GM18502 (cell line): ENCODE results near the gene CIBAR2.
"Not testable (repeated sequence)": the region's sequence is repeated elsewhere in the genome, so short reads cannot be mapped to it uniquely, and the experiment has no call there.

Experiments used
- ATAC-seq: cut with Tn5 transposase; IDR thresholded peaks from one replicate; pipeline ENCODE4 v1.9.1; 2021; ENCODE audit warnings: mild to moderate bottlenecking; ENCODE audit not compliant: unreplicated experiment, poor library complexity

Gene CIBAR2

GRCh38 chr16:85129876-85130704 lies 17.8 kb upstream of the CIBAR2 start:
- ATAC-seq, result no peak

GRCh38 chr16:85128079-85128837 lies 16.0 kb upstream of the CIBAR2 start:
- no peak for ATAC-seq

DNA sequence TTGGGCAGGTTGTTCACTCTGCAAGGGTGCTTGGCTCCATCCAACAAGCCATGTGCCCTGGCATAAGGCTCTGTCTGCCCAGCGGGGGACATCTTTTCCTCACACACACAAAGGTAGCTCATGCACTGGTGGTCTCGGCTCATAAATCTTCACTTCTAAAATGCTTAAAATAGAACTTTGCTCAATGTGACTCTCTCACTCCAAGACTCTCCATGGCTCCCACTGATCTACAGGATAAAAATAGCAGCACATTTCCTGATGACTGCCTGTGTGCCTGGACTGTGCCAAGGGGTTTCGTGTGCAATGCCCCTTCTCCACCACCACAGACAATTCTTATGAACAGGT lies 15.1 kb upstream of the CIBAR2 start:
- ATAC-seq, result no peak

DNA sequence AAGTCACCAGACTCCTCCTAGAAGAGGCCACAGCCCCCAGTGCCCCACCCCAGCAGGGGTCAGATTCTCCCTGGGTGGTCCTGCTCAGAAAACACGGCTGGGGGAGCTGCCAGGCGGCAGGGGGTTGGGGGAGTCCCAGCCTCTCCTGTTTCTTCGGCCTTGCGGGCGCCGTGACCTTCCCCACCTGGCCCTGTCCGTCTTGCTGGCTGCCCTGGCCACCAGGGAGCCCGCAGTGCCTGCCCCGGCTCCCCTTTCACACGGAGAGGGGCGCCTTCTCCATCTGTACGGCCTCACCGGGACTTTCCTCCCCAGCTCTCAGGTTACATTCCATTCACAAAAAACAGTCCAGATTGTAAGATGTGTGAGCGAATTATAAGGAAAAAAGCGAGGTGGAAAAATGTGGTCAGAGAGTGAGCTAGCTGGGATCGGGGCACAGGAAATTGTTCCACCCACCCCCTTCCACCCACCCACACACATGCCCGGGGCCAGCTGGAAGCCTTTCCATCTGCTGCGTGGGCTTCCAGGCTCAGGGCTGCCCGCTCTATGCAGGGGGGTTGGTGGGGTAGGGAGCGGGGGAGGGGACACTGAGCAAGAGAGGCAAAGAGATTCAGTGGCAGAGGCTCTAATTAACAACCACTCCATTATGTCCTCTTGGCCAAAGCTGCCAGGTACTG lies 14.6 kb upstream of the CIBAR2 start:
- ATAC-seq, result no peak

DNA sequence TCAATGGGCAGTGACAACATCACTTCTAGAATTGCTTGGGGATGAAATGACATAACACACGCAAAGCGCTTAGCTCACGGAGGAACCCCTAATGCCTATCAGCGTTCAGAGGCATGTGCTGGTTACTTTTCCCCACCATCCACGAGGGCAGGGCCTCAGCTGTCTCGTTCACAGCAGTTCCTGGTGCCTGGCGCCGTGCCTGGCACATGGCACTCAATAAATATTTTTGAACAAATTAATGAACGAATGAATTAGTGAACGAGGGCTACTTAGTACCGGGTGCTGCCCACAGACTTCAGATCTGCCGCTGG lies 14.1 kb upstream of the CIBAR2 start:
- ATAC-seq, result no peak

DNA sequence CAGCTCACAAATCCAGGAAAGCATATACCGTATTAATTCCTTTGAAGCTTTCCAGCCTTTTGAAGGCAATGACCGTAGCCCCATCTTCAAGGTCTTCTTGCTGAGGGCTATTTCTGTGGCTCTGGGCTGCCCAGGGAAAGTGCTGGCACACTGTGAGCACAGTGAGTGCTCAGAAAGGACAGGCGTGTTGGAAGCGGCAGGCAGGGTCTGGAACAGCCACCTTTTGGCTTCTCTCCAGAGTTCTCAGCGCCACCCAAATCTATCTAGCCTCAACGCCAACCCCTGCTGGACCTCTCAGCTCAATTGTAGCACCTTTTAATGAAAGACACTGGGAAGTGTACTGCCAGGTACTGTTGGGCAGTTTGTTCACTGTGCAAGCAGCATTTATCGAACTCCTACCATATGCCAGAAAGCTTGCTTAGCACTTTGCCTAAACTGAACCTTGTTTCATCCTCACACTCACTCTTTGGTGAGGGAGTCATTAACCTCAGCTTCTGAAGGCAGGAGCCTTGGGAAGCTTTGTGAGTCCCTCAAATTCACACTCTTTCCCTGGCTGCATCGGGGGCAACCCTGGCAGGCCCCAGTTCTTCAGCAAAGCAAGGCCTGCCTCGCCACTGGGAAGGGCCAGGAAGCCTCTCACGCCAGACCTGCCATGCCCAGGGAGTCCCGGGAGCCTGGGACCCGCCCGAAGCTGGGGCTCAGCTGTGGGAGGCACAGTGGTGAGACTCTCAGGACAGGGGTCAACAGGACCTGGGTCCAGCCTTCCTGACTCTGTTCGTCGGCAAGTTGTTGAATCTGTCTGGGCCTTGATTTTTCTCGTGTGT lies 13.5 kb upstream of the CIBAR2 start:
- no peak for ATAC-seq

DNA sequence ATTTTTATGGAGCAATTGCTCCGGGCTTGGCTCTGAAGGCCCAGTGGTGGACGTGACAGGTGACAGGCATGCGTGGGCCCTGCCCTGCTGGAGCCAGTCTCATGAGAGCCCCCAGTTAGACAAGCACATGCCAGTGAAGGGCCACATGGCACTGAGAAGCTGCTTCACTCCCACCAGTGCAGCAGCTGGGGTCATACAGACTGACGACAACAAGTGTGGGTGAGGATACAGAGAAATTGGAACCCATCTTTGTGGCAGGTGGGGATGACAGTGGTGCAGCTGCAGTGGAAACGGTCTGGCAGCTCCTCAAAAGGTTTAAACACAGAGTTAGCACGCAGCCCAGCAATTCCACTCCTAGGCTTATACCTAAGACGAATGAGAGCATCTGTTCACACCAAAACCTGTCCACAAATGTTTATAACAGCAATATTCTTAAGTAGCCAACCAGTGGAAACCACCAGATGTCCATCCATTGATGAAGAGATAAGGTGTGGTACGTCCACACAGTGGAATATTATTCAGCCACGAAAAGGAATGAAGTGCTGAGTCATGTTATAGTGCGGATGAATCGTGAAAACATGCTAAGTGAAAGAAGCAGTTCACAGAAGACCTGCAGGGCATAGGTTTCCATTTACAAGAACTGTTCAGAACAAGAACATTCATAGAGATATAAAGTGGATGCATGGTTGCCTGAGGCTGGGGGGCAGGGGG lies 12.5 kb upstream of the CIBAR2 start:
- ATAC-seq, result no peak

DNA sequence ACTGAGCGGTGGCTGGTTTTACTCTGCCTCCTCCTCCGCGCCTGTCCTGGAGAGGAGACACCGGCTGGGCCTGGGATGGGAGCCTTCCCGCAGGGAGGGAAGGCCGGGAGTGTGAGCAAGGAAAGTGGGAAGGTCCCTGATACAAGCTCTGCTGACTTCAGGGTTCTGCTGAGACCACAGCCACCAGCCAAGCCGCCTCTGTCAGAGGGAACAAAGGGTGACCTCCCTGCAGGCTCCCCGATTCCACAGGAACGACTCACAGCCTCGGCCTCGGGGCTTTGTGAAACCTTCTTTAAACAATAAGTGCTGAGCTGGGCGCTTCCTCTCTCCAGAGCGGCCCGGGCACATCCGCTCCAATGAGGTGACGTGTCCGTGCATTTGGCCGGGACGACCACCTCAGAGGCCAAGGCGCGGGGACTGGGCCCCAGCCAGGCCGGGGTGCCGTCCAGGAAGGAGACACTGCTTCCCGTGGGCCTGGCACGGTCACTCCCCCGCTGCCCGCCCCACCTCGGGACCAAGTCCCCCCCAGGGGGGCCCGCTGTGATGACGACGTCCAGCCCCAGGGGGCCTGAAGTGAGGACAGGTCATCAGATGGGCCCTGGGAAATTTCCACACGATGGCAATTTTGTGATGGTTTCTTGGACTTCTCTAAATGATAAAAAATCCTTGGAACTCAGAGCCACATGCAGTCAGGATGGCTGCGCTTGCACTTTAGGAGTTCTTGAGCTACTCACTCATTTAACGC lies 11.8 kb upstream of the CIBAR2 start:
- ATAC-seq, result no peak

- ATAC-seq, result not testable (repeated sequence)
Observed at GRCh38 chr16:85123441-85123840, 11.2 kb upstream of the CIBAR2 start.

DNA sequence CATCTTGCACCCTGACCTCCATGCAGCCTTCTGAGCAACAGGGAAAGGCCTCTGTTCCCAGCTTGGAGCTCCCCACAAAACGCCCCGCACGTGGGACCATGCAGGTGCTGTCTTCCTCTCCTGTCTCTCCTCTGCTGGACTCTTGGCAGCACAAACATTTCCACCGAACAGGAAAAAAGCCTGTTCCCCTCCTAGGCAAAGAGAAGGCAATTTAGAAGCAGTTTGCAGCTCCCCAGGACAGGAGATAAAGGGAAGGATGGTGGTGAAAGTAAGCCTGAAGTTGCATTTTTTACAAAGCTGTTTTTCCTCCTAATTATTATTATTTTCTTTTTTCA lies 7.7 kb upstream of the CIBAR2 start:
- ATAC-seq, result no peak

DNA sequence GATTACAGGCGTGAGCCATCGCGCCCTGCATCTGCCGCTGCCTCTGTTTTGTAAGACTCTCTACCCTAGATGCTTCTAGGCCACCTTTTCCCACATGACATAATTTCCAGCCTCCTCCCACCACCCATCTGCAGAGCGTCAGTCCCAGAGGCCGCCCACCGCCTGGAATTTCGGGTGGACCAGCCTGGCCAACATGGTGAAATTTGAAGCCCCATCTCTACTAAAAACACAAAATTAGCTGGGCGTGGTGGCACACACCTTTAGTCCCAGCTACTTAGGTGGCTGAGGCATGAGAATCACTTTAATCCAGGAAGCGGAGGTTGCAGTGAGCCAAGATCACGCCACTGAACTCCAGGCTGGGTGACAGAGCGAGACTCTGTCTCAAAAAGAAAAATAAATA lies 5.1 kb upstream of the CIBAR2 start:
- ATAC-seq, result no peak

GRCh38 chr16:85114909-85115567 lies 2.8 kb upstream of the CIBAR2 start:
- ATAC-seq, result no peak

DNA sequence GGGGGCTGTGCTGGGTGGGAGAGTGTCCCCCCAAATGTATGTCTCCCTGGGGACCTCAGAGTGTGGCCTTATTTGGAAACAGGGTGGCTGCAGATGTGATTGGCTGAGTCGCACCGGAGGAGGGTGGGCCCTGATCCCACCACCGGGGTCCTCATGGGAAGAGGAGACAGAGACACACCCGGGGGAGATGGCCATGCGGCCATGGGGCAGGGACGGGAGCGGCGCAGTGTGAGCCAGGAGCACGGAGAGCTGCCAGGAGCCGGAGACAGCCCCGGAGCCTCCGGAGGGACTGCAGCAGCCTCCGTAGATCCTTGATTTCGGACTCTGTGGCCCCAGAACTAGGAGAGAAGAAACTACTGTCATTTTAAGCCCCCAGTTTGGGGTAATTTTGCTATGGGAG lies 1.6 kb upstream of the CIBAR2 start:
- ATAC-seq, result no peak

- ATAC-seq, result no peak
Observed at GRCh38 chr16:85113168-85113733, 979 bp upstream of the CIBAR2 start.

DNA sequence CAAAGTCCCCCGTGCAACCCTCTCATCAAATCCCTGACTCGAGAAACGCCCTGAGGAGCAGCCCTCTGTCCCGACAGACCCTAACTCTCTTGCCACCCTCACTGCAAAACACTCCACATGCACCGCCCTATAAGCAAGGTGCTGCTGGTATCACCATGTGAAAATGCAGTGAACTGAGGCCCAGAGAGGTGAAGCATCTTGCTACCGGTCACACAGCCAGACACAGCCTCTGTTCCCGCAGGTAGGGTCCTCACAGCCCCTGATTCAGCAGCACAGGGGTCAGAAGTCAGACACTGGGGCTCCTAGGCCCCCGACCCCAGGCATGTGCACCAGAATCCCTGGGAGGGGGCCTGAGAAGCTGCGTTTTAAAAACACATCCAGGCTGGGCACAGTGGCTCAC lies 1.1 kb downstream of the CIBAR2 start:
- no peak for ATAC-seq

GRCh38 chr16:85110105-85110504 lies 2.2 kb downstream of the CIBAR2 start:
- ATAC-seq, result no peak

- no peak for ATAC-seq
Observed at GRCh38 chr16:85107532-85107931, 4.7 kb downstream of the CIBAR2 start.

DNA sequence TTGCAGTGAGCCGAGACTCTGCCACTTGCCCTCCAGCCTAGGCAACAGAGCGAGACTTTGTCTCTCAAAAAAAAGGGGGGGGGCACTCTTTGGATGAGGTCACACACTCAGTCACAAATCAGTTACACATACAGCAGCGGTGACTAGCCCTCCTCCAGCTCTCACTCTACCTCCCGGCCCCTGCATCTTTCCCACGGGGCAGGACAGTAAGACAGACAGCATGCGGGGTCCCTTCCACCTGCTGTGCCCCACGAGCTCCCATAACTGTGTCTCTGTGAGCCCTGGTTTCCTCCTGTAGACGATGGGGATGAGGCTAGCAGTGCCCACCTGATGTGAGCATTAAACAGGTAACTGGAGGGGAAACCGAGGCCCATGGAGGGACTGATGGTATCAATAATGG lies 5.2 kb downstream of the CIBAR2 start:
- ATAC-seq, result no peak

DNA sequence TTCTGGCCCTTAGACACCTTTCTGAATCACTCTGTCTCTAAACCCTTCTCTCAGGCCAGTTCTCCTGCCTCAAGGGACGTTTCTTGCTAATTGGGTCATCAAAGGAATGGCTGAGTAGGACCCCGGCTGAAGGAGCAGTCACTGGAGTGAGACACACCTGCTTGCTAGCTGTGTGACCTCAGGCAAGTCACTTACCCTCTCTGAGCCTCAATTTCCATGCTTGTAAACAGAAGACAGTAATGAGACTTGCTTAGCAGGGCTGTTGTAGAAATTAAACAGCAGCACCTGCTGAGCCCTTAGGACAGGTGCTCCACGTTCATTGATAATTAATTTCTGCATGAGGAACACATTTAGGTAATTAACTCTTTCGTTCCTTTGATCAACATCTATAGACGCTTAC lies 6.8 kb downstream of the CIBAR2 start:
- no peak for ATAC-seq
